NCI-H1105 (cell line): ENCODE data around the gene GRB10.

ENCODE experiments used
- DNase-seq: peaks from one replicate; lab custom pipeline; 2025; lab: John Stamatoyannopoulos, UW

The GRB10 gene

DNA sequence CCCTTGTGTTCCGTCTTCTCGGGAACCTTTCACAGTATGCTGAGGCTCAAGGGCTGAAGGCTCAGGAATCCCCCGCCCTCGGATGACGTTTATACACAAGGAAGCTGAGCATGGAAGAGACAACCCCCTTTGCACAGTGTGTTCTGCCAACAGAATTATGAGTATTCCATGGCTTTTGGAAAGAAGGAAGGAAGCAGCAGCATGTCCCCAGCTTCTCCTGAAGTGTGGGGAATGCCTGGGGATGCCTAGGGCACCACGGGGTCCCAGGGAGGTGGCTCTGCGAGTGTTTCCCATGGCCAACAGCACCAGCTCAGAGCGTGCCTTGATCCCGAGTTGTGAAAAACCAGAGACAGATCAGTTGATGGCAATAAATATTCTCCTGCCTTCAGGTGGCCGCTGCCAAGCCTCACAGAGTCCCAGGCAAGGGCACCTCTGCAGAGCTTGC is 128.7 kb downstream of the GRB10 start:
- no peak for DNase-seq

- no peak for DNase-seq
Observed at GRCh38 chr7:50653126-50653864, 129.4 kb downstream of the GRB10 start.

- no peak for DNase-seq
Observed at GRCh38 chr7:50652400-50653125, 130.1 kb downstream of the GRB10 start.

GRCh38 chr7:50651271-50651989 is 131.3 kb downstream of the GRB10 start:
- DNase-seq = no peak

DNA sequence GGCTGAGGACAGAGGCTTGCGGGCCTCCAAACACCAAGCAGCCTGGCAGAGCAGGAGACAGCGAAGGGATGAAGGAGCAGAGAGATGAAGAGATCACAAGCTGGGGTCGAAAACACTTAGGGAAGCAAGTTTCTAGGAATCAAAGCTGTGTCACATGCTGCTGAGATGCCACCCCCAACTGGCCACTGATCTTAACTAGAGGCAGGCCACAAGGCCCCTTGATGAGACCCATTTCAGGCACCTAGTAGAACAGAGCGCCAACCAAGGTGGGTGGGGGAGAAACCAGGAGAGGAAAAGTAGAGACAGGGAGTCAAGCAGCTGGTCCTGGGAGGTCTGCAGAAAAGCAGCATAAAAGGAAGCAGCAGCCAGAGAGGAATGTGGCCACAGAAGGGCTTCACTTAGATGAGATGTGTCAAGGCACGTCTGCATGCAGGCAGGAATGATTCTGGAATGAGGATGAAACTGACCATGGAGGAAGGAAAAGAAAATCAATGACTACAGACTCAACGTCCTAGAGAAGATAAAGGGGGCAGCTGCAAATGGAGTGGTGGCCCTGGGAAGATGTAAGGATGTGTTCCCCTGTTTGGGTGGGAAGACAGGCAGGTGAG is 132.5 kb downstream of the GRB10 start:
- no peak for DNase-seq

DNA sequence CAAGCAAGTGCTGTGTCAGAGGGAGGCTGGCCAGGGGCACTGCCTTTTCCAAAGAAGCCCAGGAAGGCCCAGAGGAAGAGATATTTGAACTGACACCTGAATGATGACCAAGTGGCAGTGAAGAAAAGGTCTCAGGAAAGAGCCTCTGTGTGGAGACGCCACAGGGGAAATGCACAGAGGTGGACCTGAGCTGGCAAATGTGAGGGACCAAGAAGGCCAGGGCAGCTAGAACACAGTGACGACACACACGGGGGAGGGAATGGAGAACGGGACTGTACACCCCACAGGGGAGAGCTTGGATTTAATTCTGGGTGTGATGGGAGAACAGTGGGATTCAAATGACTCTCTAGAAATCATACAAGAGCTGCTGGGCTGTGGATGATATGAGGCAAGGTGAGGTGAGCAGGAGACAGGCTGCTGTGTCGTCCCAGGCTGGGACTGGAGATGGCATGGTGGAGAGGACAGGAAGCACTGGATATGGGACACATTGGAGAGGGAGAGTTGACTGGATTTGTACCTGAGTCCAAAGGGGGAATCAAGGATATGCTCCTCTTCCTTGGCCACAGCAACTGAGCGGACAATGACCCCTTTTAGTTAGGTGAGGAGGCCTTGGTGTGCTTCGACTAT is 133.3 kb downstream of the GRB10 start:
- DNase-seq = no peak

- no peak for DNase-seq
Observed at GRCh38 chr7:50648570-50649169, 134.0 kb downstream of the GRB10 start.

DNA sequence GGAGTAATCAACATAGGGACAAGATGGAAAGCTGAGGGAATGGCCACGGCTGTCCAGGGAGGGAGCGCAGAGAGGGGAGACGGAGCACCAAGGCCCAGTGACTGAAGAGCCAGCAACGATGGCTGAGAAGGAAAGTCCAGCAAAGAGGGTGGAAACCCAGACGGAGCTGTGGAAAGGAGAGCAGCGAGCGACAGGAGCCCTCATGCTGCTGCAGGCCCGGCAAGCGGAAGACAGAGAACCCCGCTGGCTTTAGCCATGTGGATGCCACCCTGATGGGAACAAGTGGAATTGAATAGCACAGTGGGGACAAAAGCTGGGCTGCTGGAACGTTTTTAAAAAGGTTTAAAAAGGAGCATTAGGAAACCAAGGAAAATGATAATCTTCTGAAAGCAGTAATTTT is 134.6 kb downstream of the GRB10 start:
- no peak for DNase-seq

GRCh38 chr7:50647286-50647980 is 135.3 kb downstream of the GRB10 start:
- no peak for DNase-seq

GRCh38 chr7:50646069-50646468 is 136.6 kb downstream of the GRB10 start:
- no peak for DNase-seq

DNA sequence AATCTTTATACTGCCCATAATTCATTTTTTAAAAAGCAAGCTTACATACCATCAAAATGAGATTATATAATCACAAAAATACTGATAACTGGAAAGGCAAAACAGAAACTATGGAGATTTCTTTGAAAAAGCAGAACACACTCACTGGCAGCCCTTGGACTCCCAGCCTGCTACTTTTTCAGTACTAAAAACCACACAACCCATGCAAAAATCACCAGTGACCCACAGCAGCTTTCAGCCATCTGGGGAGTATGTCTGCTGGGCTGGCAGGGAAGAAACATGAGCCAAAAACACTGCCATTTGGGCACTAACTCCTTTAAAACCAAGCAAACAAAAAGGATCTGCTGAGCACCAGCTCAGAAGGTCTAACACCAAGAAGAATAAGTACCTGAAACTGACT is 137.5 kb downstream of the GRB10 start:
- DNase-seq = no peak

- no peak for DNase-seq
Observed at GRCh38 chr7:50644586-50644985, 138.1 kb downstream of the GRB10 start.

DNA sequence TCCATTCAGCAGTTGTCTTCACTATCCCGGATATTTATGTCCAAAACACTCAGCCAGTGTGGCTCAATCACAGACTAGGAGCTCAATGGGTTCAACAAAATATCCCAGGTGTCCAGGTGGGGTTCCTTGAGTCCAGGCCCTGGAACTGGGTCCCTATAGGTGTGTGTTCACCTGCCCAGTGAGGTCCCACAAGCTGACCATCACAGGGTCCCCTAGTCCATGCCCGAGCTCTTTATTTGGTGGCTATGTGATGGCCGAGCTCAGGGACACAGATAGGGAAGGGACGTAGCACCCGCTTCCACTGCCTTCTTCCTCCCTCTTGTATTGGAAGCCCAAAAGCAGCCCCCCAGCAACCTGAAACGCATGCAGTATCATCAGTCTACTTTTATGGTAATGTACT is 138.6 kb downstream of the GRB10 start:
- no peak for DNase-seq

- DNase-seq = no peak
Observed at GRCh38 chr7:50641442-50642405, 141.0 kb downstream of the GRB10 start.

DNA sequence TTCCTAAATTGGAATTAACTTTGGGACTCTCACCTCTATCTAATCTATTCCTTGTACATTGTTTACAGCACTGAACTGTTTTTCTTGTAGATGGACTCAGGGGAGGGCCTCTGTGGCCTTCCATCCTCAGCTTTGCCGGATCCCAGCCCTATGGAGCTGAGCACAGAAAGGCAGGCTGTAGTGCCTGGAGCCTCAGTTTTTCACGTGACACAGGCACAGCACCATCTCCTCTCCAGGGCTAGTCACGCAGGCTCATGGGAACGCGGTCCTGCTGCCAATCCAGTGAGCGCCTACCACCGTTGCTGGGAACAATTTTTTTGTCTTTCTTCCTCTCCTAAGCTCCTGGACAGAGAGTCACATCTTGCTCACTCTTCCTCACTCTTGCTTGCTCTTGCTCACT is 141.9 kb downstream of the GRB10 start:
- no peak for DNase-seq

GRCh38 chr7:50640256-50640655 is 142.4 kb downstream of the GRB10 start:
- DNase-seq = no peak

- DNase-seq = no peak
Observed at GRCh38 chr7:50637725-50638643, 144.7 kb downstream of the GRB10 start.

GRCh38 chr7:50634378-50634777 is 148.3 kb downstream of the GRB10 start:
- DNase-seq = no peak

DNA sequence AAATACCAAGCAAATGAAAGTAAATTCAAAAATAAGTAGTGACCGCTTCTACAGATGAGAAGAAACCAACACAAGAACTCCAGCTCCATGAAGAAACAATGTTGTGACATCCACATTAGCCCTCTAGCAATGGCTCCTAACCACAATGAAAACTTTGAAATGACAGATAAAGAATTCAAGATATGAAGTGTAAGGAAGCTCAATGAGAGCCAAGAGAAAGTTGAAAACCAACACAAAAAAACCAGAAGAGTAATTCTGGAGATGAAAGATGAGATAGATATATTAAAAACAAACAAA is 149.3 kb downstream of the GRB10 start:
- no peak for DNase-seq
